ENCODE data around the gene FAM76A. TPM values are rescaled to one million over a fixed set of nuclear protein-coding genes. Genes with fewer than 3 reads are reported as not detected.

The FAM76A gene
- total RNA-seq, 1 donor from 2014 or later: 13.8 TPM

GRCh38 chr1:27704958-27705357 is 20.8 kb upstream of the FAM76A start:
- DNase-seq (ENCODE audit: low read depth, low spot score): no peak
- no peaks in the 10 kb centered on the region for H3K4me1 Mint-ChIP-seq
- peaks cover 4% of the 10 kb centered on the region for H3K36me3 Mint-ChIP-seq (ENCODE audit: low read depth)
- H3K9me3 Mint-ChIP-seq: peaks cover 4% of the 10 kb centered on the region
- H3K27me3 Mint-ChIP-seq (ENCODE audit: low read depth): peaks cover 2% of the 10 kb centered on the region
- H3K4me3 Mint-ChIP-seq: no peak overlapping the region
- H3K27ac Mint-ChIP-seq (ENCODE audit: unreplicated experiment): no peak overlapping the region
- TF ChIP-seq, protein P1, sequence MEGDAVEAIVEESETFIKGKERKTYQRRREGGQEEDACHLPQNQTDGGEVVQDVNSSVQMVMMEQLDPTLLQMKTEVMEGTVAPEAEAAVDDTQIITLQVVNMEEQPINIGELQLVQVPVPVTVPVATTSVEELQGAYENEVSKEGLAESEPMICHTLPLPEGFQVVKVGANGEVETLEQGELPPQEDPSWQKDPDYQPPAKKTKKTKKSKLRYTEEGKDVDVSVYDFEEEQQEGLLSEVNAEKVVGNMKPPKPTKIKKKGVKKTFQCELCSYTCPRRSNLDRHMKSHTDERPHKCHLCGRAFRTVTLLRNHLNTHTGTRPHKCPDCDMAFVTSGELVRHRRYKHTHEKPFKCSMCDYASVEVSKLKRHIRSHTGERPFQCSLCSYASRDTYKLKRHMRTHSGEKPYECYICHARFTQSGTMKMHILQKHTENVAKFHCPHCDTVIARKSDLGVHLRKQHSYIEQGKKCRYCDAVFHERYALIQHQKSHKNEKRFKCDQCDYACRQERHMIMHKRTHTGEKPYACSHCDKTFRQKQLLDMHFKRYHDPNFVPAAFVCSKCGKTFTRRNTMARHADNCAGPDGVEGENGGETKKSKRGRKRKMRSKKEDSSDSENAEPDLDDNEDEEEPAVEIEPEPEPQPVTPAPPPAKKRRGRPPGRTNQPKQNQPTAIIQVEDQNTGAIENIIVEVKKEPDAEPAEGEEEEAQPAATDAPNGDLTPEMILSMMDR (conservative IDR thresholded peaks at IDR 0.05): no peak

DNA sequence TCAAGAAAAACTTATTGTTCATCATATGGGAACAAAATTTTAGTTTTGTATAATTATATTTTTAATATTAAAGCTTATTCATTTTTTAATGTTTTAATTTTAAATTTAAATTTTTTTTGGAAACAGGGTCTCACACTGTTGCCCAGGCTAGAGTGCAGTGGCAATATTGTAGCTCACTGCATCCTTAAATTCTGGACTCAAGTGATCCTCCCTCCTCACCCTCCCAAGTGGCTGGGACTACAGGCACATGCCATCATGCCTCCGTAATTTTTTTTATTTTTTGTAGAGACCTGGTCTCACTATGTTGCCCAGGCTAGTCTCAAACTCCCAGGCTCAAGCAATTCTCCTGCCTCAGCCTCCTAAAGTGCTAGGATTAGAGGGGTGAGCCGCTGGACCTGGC is 20.2 kb upstream of the FAM76A start:
- TF ChIP-seq, protein P1 (conservative IDR thresholded peaks at IDR 0.05): no peak
- H3K4me3 Mint-ChIP-seq: no peak overlapping the region
- no peak for DNase-seq (ENCODE audit: low read depth, low spot score)
- H3K4me1 Mint-ChIP-seq: no peaks in the 10 kb centered on the region
- peaks cover 4% of the 10 kb centered on the region for H3K36me3 Mint-ChIP-seq (ENCODE audit: low read depth)
- peaks cover 2% of the 10 kb centered on the region for H3K27me3 Mint-ChIP-seq (ENCODE audit: low read depth)
- H3K27ac Mint-ChIP-seq (ENCODE audit: unreplicated experiment): no peak overlapping the region
- peaks cover 4% of the 10 kb centered on the region for H3K9me3 Mint-ChIP-seq

- Mint-ChIP-seq H3K36me3 (ENCODE audit: low read depth) (no peaks in the 10 kb centered on the region), H3K4me3 (no peak overlapping the region), H3K27me3 (ENCODE audit: low read depth) (peaks cover 5% of the 10 kb centered on the region), H3K27ac (ENCODE audit: unreplicated experiment) (no peak overlapping the region), H3K9me3 (no peaks in the 10 kb centered on the region), H3K4me1 (no peaks in the 10 kb centered on the region)
- TF ChIP-seq, protein P1 (conservative IDR thresholded peaks at IDR 0.05): no peak
- DNase-seq (ENCODE audit: low read depth, low spot score): no peak
Measured at GRCh38 chr1:27710574-27710973, 15.2 kb upstream of the FAM76A start.

DNA sequence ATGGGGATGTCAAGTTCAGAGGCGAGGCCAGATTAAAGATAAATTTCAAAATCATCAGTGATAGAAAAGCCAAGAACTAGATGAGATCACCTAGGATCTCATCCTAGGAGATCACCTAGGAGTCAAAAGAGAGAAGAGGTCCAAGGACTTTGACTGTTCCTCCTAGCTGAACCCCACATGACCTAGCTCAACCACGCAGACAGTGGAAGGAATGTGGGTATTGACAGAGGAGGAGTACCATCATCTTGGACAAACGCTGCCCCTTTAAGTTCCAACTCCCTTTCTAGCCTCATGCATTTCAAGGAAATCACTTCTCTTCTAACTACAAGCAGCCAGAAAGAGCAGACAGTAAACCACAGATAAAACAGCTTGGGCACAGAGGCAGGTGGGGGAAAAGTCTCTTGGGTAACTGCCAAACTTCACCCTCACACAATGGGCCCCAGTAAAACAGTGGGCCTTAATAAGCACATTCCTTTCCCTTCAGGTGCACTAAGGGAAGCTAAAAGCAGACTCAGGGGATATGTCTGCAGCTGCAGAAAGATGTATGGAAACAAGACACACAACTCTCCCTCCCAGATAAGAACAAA is 12.5 kb upstream of the FAM76A start:
- Mint-ChIP-seq H3K4me3 (no peak overlapping the region), H3K36me3 (ENCODE audit: low read depth) (no peaks in the 10 kb centered on the region), H3K27me3 (ENCODE audit: low read depth) (peaks cover 17% of the 10 kb centered on the region), H3K27ac (ENCODE audit: unreplicated experiment) (no peak overlapping the region), H3K4me1 (no peaks in the 10 kb centered on the region), H3K9me3 (peaks cover 4% of the 10 kb centered on the region)
- TF ChIP-seq, protein P1 (conservative IDR thresholded peaks at IDR 0.05): no peak
- DNase-seq (ENCODE audit: low read depth, low spot score): no peak

GRCh38 chr1:27713869-27714513 is 11.8 kb upstream of the FAM76A start:
- Mint-ChIP-seq H3K27me3 (ENCODE audit: low read depth) (peaks cover 17% of the 10 kb centered on the region), H3K27ac (ENCODE audit: unreplicated experiment) (no peak overlapping the region), H3K4me1 (no peaks in the 10 kb centered on the region), H3K4me3 (no peak overlapping the region), H3K36me3 (ENCODE audit: low read depth) (no peaks in the 10 kb centered on the region), H3K9me3 (peaks cover 4% of the 10 kb centered on the region)
- no peak for DNase-seq (ENCODE audit: low read depth, low spot score)
- TF ChIP-seq, protein P1 (conservative IDR thresholded peaks at IDR 0.05): no peak
